ENCODE results near the gene LCA5L.

- TF ChIP-seq CTCF (IDR thresholded peaks at IDR 0.05; ENCODE audit: low read length) (peak; percentile 80), EZH2 (IDR thresholded peaks at IDR 0.05; ENCODE audit: borderline replicate concordance, low read length) (no peak)
Measured at GRCh38 chr21:39441502-39442475, 3.8 kb downstream of the LCA5L start.
